ENCODE results near the gene GPC5.

- TF ChIP-seq CTCF (IDR thresholded peaks at IDR 0.05) (no peak), EZH2 (IDR thresholded peaks at IDR 0.05) (no peak), EZH2phosphoT487 (IDR thresholded peaks at IDR 0.05) (no peak)
Observed at GRCh38 chr13:92460479-92460878, 1062.1 kb downstream of the GPC5 start.
